HG02588 (cell line): Measurements from ENCODE around the gene UBAC2.
A peak's percentile ranks its signal among the peaks of the same experiment; 100 is the strongest.

Source experiments
- ATAC-seq: cut with Tn5 transposase; IDR thresholded peaks from one replicate; pipeline ENCODE4 v1.9.1; 2021; ENCODE audit warnings: mild to moderate bottlenecking, moderate library complexity; ENCODE audit not compliant: unreplicated experiment

Gene UBAC2

DNA sequence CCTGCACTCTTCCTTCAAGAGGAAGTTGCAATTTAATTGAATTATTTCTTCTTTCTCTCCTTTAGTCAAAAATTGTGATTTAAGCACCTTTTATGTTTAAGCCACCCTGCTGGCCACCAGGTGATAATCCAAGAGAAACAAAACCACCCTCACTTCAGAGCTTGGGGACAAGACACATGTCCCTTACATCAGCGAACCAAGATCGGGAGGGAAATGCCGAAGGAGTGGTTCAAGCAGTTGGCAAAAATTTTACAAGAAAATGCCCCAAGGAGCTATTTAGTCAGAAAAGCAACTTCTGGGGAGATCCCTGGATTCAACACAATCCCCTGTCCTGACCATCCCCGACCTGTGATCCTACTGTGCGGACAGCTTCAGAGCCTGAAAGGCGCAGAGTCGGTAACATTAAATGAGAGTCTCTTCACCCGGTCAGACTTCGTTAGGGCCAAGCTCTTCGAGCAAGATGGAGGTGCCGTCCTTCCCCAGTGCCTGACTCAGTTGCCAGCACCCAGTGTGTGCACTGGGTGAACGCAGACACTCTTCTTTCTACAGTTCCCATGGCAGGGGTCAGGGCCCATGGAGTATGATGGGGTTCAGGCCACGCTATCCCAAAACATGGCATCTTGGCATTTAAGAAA is 222.0 kb downstream of the UBAC2 start:
- no peak for ATAC-seq

- peak; percentile 70 for ATAC-seq
These were observed 225.1 kb downstream of the UBAC2 start for GRCh38 chr13:99425485-99426341.

DNA sequence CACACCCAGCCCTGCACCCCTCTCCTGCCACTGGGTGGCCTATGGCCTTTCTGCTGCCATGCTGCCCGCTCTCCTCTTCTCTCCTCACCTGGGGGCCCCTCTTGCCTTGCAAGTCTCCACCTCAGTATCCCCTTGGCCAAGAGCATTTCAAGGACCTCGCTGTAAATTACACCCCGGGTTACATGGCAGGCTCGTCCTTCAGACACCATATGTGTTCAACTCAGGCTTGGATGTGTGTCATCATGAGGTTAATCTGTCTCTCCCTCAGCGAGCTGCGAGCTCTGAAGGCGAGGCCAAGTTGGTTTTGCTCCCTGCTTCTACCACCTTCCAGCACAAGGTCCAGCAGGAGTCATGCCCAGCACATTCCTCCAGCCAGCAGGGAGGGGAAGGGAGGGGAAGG is 225.8 kb downstream of the UBAC2 start:
- ATAC-seq: no peak

DNA sequence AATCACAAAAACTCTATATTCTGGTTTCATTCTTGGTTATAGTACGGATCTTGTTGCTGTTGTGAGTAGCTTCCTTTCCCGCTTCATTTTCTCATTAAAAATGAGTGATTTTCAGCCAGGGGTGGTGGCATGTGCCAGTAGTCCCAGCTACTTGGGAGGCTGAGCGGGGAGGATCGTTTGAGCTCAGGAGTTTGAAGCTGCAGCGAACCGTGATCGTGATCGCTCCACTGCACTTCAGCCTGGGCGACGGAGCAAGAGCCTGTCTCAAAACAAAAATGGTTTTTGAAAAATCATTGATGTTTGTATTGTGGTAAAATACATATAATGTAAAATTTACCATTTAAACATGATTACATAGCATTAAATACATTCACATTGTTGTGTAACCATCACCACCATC is 229.0 kb downstream of the UBAC2 start:
- no peak for ATAC-seq

GRCh38 chr13:99431927-99432608 is 231.4 kb downstream of the UBAC2 start:
- peak; percentile 19 for ATAC-seq

- ATAC-seq: peak; percentile 69
These were observed 232.2 kb downstream of the UBAC2 start for GRCh38 chr13:99432609-99433542.

GRCh38 chr13:99433543-99434075 is 233.0 kb downstream of the UBAC2 start:
- no peak for ATAC-seq

GRCh38 chr13:99434258-99434788 is 233.7 kb downstream of the UBAC2 start:
- no peak for ATAC-seq

DNA sequence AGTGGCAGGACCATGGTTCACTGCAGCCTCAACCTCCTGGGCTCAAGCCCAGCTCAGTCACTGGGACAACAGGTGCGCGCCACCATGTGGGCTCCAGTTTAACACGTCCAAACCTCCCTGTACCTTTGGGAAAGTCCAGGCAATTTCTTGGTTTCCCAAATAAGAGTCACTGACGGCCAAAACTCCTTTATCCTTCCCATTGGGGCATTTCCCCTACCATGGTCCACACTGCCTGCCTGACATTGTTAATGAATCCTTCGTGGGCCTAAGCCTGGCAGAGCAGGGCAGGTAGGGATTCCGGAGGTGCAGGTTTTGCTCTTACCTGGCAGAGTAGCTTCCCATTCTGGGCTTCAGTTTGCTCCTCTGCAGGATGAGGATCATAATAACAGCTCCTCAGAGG is 234.5 kb downstream of the UBAC2 start:
- ATAC-seq: no peak

- ATAC-seq: no peak
These were observed 235.3 kb downstream of the UBAC2 start for GRCh38 chr13:99435998-99436397.
